WTC11 (cell line): ENCODE data around the gene IL9. TPM values are rescaled to one million over a fixed set of nuclear protein-coding genes. Genes with fewer than 3 reads are reported as not detected.

Source experiments
- ATAC-seq: fragments of 200-7000 bp; cut with Tn5 transposase; 2 replicates; pipeline ENCODE4 v1.10.0; 2021; ENCODE audit warnings: mild to moderate bottlenecking, moderate library complexity
- CTCF ChIA-PET: fragments of 300-600 bp; sonication (Branson Sonifier 250); formaldehyde crosslinking; loops from one replicate; lab custom pipeline; 2021; ENCODE audit warnings: antibody characterized with exemption; lab: Charles Lee
- POLR2A ChIA-PET: fragments of 350-600 bp; sonication (Branson Sonifier 250); formaldehyde crosslinking; loops from one replicate; lab custom pipeline; 2021; ENCODE audit warnings: antibody characterized with exemption; lab: Charles Lee
- DNase-seq: peaks from one replicate; pipeline ENCODE4 v3.0.0; 2021; ENCODE audit warnings: low spot score
- H3K27ac Mint-ChIP-seq: 2 replicates; pipeline ENCODE4 v1.8.0; 2021; ENCODE audit warnings: mixed read lengths
- H3K27me3 Mint-ChIP-seq: 2 replicates; pipeline ENCODE4 v1.8.0; 2021; ENCODE audit warnings: low read depth, mild to moderate bottlenecking, moderate library complexity, mixed read lengths
- H3K36me3 Mint-ChIP-seq: 2 replicates; pipeline ENCODE4 v1.8.0; 2021; ENCODE audit warnings: mixed read lengths
- H3K4me1 Mint-ChIP-seq: 2 replicates; pipeline ENCODE4 v1.8.0; 2022; ENCODE audit warnings: mixed read lengths
- H3K4me3 Mint-ChIP-seq: 2 replicates; pipeline ENCODE4 v1.8.0; 2021; ENCODE audit warnings: mild to moderate bottlenecking, moderate library complexity, mixed read lengths
- H3K9me3 Mint-ChIP-seq: 2 replicates; pipeline ENCODE4 v1.8.0; 2021; ENCODE audit warnings: mixed read lengths
- E2F5 ChIP-seq: sonication (generic); formaldehyde crosslinking; IDR thresholded peaks from 2 replicates; pipeline ENCODE4 v1.8.1; 2022; ENCODE audit warnings: mild to moderate bottlenecking, moderate library complexity, missing genetic modification reagents
- ELF4 ChIP-seq: sonication (generic); formaldehyde crosslinking; IDR thresholded peaks from 2 replicates; pipeline ENCODE4 v1.8.1; 2022; ENCODE audit warnings: low read depth, mild to moderate bottlenecking, moderate library complexity, missing genetic modification reagents
- FOXK1 ChIP-seq: sonication (generic); formaldehyde crosslinking; IDR thresholded peaks from 2 replicates; pipeline ENCODE4 v1.8.0; 2022; ENCODE audit warnings: mild to moderate bottlenecking, moderate library complexity, missing genetic modification reagents
- GABPB1 ChIP-seq: sonication (generic); formaldehyde crosslinking; IDR thresholded peaks from 2 replicates; pipeline ENCODE4 v1.8.1; 2023; ENCODE audit warnings: mild to moderate bottlenecking, missing genetic modification reagents
- MYBL2 ChIP-seq: sonication (generic); formaldehyde crosslinking; IDR thresholded peaks from 2 replicates; pipeline ENCODE4 v1.8.1; 2023; ENCODE audit warnings: mild to moderate bottlenecking, moderate library complexity, missing genetic modification reagents
- NR1H2 ChIP-seq: sonication (generic); formaldehyde crosslinking; IDR thresholded peaks from 2 replicates; pipeline ENCODE4 v1.9.0; 2021; ENCODE audit warnings: mild to moderate bottlenecking, moderate library complexity, missing genetic modification reagents
- SP1 ChIP-seq: sonication (generic); formaldehyde crosslinking; conservative IDR thresholded peaks from 2 replicates; pipeline ENCODE4 v1.8.1; 2022; ENCODE audit warnings: missing genetic modification reagents
- TEAD4 ChIP-seq: sonication (generic); formaldehyde crosslinking; IDR thresholded peaks from 2 replicates; pipeline ENCODE4 v1.8.0; 2022; ENCODE audit warnings: mild to moderate bottlenecking, missing genetic modification reagents
- ZNF219 ChIP-seq: sonication (generic); formaldehyde crosslinking; IDR thresholded peaks from 2 replicates; pipeline ENCODE4 v1.8.0; 2023; ENCODE audit warnings: missing genetic modification reagents, mild to moderate bottlenecking, borderline replicate concordance
- ZNF317 ChIP-seq: sonication (generic); formaldehyde crosslinking; IDR thresholded peaks from 2 replicates; pipeline ENCODE4 v1.8.1; 2023; ENCODE audit warnings: low read depth, mild to moderate bottlenecking, moderate library complexity, missing genetic modification reagents, borderline replicate concordance
- ZNF396 ChIP-seq: fragments of 250-450 bp; sonication (Bioruptor Pico); IDR thresholded peaks from 2 replicates; pipeline ENCODE4 v1.8.0; 2021; ENCODE audit warnings: mild to moderate bottlenecking, moderate library complexity, borderline replicate concordance
- ZNF671 ChIP-seq: fragments of 250-450 bp; sonication (Bioruptor Pico); IDR thresholded peaks from 2 replicates; pipeline ENCODE4 v1.8.0; 2021; ENCODE audit warnings: mild to moderate bottlenecking
- total RNA-seq: library from RNA; stranded (reverse); gene quantifications from 3 replicates; pipeline ENCODE4 v1.2.3, GENCODE V29; 2021
- TF ChIP-seq, protein P1 (sequence below): sonication (generic); formaldehyde crosslinking; IDR thresholded peaks from 2 replicates; pipeline ENCODE4 v1.8.0; 2023; ENCODE audit warnings: missing genetic modification reagents, mild to moderate bottlenecking, borderline replicate concordance
- TF ChIP-seq, protein P2 (sequence below): fragments of 250-450 bp; sonication (Bioruptor Pico); IDR thresholded peaks from 2 replicates; pipeline ENCODE4 v1.8.0; 2021; ENCODE audit warnings: mild to moderate bottlenecking
- TF ChIP-seq, protein P3 (sequence below): sonication (generic); formaldehyde crosslinking; IDR thresholded peaks from 2 replicates; pipeline ENCODE4 v1.8.0; 2023; ENCODE audit warnings: missing genetic modification reagents
- TF ChIP-seq, protein P4 (sequence below): fragments of 250-450 bp; sonication (Bioruptor Pico); IDR thresholded peaks from 2 replicates; pipeline ENCODE4 v1.9.0; 2021; ENCODE audit warnings: moderate library complexity, mild to moderate bottlenecking, inconsistent platforms, borderline replicate concordance
- TF ChIP-seq, protein P5 (sequence below): sonication (generic); formaldehyde crosslinking; IDR thresholded peaks from 2 replicates; pipeline ENCODE4 v1.8.0; 2022; ENCODE audit warnings: mild to moderate bottlenecking, missing genetic modification reagents
- TF ChIP-seq, protein P6 (sequence below): sonication (generic); formaldehyde crosslinking; conservative IDR thresholded peaks from 2 replicates; pipeline ENCODE4 v1.8.1; 2022; ENCODE audit warnings: mild to moderate bottlenecking, missing genetic modification reagents
- TF ChIP-seq, protein P7 (sequence below): sonication (generic); formaldehyde crosslinking; IDR thresholded peaks from 2 replicates; pipeline ENCODE4 v1.8.1; 2022; ENCODE audit warnings: missing genetic modification reagents, borderline replicate concordance

Gene IL9
- total RNA-seq, 1 experiment from 2014 or later, result not detected

DNA sequence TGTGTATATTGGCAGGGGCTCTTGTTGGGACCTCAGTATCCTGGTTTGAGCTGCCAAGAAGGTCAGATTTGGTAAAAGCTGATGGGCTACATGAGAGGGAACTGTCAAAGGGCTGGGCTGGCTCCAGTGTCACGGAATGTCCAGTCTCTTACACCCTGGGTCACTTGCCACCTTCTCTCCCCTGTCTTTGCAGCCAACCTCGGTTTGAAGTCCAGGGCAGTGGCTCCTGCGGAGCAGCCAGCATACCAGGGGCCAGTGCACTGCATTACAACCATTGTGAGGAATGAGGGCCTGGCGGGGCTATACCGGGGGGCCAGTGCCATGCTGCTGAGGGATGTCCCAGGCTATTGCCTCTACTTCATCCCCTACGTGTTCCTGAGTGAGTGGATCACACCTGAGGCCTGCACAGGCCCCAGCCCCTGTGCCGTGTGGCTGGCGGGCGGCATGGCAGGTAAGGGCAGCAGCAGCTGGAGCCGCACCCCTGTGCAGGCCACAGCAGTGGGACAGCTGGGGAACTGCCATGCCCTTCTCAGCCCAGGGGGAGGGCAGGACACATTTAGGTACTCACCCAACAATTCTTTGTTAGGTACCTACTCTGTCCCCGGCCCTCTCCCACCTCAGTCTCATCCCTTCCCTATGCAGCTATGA lies 24.2 kb downstream of the IL9 start (continued):
- TF ChIP-seq, protein P1, sequence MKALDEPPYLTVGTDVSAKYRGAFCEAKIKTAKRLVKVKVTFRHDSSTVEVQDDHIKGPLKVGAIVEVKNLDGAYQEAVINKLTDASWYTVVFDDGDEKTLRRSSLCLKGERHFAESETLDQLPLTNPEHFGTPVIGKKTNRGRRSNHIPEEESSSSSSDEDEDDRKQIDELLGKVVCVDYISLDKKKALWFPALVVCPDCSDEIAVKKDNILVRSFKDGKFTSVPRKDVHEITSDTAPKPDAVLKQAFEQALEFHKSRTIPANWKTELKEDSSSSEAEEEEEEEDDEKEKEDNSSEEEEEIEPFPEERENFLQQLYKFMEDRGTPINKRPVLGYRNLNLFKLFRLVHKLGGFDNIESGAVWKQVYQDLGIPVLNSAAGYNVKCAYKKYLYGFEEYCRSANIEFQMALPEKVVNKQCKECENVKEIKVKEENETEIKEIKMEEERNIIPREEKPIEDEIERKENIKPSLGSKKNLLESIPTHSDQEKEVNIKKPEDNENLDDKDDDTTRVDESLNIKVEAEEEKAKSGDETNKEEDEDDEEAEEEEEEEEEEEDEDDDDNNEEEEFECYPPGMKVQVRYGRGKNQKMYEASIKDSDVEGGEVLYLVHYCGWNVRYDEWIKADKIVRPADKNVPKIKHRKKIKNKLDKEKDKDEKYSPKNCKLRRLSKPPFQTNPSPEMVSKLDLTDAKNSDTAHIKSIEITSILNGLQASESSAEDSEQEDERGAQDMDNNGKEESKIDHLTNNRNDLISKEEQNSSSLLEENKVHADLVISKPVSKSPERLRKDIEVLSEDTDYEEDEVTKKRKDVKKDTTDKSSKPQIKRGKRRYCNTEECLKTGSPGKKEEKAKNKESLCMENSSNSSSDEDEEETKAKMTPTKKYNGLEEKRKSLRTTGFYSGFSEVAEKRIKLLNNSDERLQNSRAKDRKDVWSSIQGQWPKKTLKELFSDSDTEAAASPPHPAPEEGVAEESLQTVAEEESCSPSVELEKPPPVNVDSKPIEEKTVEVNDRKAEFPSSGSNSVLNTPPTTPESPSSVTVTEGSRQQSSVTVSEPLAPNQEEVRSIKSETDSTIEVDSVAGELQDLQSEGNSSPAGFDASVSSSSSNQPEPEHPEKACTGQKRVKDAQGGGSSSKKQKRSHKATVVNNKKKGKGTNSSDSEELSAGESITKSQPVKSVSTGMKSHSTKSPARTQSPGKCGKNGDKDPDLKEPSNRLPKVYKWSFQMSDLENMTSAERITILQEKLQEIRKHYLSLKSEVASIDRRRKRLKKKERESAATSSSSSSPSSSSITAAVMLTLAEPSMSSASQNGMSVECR (CRISPR knock-in tag), result no peak
- no peak for TF ChIP-seq ZNF317

- Mint-ChIP-seq H3K27ac (no peak overlapping the region), H3K27me3 (peaks cover under 1% of the 10 kb centered on the region; the same call in 1 of the 2 replicates), H3K4me1 (no peaks in the 10 kb centered on the region), H3K4me3 (no peak overlapping the region), H3K9me3 (no peaks in the 10 kb centered on the region), H3K36me3 (no peaks in the 10 kb centered on the region)
- DNase-seq (no peak), ATAC-seq (no peak)
- ChIA-PET POLR2A (no interaction called here), CTCF (no interaction called here)
- TF ChIP-seq, protein P2, sequence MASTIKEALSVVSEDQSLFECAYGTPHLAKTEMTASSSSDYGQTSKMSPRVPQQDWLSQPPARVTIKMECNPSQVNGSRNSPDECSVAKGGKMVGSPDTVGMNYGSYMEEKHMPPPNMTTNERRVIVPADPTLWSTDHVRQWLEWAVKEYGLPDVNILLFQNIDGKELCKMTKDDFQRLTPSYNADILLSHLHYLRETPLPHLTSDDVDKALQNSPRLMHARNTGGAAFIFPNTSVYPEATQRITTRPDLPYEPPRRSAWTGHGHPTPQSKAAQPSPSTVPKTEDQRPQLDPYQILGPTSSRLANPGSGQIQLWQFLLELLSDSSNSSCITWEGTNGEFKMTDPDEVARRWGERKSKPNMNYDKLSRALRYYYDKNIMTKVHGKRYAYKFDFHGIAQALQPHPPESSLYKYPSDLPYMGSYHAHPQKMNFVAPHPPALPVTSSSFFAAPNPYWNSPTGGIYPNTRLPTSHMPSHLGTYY (CRISPR knock-in tag), result no peak
- TF ChIP-seq E2F5 (CRISPR knock-in tag), result no peak
- no peak for TF ChIP-seq GABPB1 (CRISPR knock-in tag)
- TF ChIP-seq, protein P3, sequence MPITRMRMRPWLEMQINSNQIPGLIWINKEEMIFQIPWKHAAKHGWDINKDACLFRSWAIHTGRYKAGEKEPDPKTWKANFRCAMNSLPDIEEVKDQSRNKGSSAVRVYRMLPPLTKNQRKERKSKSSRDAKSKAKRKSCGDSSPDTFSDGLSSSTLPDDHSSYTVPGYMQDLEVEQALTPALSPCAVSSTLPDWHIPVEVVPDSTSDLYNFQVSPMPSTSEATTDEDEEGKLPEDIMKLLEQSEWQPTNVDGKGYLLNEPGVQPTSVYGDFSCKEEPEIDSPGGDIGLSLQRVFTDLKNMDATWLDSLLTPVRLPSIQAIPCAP (CRISPR knock-in tag), result no peak
- TF ChIP-seq ZNF219 (CRISPR knock-in tag), result no peak
- no peak for TF ChIP-seq FOXK1 (CRISPR knock-in tag)
- TF ChIP-seq, protein P4, sequence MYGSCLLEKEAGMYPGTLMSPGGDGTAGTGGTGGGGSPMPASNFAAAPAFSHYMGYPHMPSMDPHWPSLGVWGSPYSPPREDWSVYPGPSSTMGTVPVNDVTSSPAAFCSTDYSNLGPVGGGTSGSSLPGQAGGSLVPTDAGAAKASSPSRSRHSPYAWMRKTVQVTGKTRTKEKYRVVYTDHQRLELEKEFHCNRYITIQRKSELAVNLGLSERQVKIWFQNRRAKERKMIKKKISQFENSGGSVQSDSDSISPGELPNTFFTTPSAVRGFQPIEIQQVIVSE, result no peak
- TF ChIP-seq ZNF671 (CRISPR knock-in tag), result no peak
- no peak for TF ChIP-seq TEAD4 (CRISPR knock-in tag)
- TF ChIP-seq, protein P5, sequence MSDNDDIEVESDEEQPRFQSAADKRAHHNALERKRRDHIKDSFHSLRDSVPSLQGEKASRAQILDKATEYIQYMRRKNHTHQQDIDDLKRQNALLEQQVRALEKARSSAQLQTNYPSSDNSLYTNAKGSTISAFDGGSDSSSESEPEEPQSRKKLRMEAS (CRISPR knock-in tag), result no peak
- no peak for TF ChIP-seq ZNF396 (CRISPR knock-in tag)
- no peak for TF ChIP-seq MYBL2 (CRISPR knock-in tag)
Observed at GRCh38 chr5:135869935-135870334, 25.7 kb downstream of the IL9 start.

- CTCF ChIA-PET, result interaction anchor here (1.3 to 1.5 kb wide), 2 partner anchors 11 to 34 kb away, joined by 6 to 7 read pairs; partner anchors contain the start of gene SLC25A48
- Mint-ChIP-seq H3K36me3 (no peaks in the 10 kb centered on the region), H3K27ac (no peak overlapping the region), H3K9me3 (no peaks in the 10 kb centered on the region), H3K4me3 (no peak overlapping the region), H3K4me1 (no peaks in the 10 kb centered on the region), H3K27me3 (peaks cover 3% of the 10 kb centered on the region; the same call in 1 of the 2 replicates)
- ATAC-seq (no peak), DNase-seq (no peak)
- POLR2A ChIA-PET, result no interaction called here
- TF ChIP-seq NR1H2 (CRISPR knock-in tag), result no peak
- TF ChIP-seq, protein P6, sequence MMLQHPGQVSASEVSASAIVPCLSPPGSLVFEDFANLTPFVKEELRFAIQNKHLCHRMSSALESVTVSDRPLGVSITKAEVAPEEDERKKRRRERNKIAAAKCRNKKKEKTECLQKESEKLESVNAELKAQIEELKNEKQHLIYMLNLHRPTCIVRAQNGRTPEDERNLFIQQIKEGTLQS (CRISPR knock-in tag), result no peak
- TF ChIP-seq TEAD4 (CRISPR knock-in tag), result no peak
- TF ChIP-seq, protein P7, sequence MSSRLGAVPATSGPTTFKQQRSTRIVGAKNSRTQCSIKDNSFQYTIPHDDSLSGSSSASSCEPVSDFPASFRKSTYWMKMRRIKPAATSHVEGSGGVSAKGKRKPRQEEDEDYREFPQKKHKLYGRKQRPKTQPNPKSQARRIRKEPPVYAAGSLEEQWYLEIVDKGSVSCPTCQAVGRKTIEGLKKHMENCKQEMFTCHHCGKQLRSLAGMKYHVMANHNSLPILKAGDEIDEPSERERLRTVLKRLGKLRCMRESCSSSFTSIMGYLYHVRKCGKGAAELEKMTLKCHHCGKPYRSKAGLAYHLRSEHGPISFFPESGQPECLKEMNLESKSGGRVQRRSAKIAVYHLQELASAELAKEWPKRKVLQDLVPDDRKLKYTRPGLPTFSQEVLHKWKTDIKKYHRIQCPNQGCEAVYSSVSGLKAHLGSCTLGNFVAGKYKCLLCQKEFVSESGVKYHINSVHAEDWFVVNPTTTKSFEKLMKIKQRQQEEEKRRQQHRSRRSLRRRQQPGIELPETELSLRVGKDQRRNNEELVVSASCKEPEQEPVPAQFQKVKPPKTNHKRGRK (CRISPR knock-in tag), result no peak
- no peak for TF ChIP-seq ELF4
- no peak for TF ChIP-seq SP1
Observed at GRCh38 chr5:135869276-135869675, 26.4 kb downstream of the IL9 start.
